ENCODE results near the gene NEURL1B. TPM values are rescaled to one million over a fixed set of nuclear protein-coding genes. Genes with fewer than 3 reads are reported as not detected.

The NEURL1B gene, protein sequence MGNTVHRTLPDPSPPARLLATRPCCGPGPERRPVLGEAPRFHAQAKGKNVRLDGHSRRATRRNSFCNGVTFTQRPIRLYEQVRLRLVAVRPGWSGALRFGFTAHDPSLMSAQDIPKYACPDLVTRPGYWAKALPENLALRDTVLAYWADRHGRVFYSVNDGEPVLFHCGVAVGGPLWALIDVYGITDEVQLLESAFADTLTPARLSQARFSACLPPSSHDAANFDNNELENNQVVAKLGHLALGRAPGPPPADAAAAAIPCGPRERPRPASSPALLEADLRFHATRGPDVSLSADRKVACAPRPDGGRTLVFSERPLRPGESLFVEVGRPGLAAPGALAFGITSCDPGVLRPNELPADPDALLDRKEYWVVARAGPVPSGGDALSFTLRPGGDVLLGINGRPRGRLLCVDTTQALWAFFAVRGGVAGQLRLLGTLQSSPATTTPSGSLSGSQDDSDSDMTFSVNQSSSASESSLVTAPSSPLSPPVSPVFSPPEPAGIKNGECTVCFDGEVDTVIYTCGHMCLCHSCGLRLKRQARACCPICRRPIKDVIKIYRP
- polyA plus RNA-seq, result not detected

DNA sequence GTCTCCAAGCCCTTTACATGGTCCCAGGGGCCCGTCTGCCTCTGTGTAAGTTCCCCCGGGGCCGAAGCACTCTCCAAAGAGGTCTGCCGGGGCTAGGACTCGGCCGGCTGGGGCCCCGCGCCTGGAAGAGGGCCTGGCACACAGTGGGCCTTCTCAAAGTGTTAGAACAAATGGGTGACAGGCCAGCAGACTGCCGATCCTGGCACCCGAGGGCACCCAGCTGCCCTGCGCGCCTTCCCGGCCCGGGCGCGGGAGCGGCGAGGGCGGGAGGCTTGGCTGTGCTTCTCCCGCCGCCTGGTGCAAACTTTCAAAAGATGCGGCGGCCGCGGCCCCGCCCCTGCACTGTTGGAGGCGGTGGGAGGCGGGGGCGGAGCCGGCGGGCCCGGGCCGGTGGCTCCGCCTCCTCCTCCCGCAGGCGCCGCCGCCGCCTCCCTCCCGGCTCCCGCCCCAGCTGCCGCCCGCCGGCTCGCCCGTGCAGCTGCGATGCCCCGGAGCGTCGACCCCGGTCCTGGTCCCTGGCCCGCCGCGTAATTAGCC lies at the start of gene NEURL1B:
TSS of gene NEURL1B (plus strand) at position 442 of the 537 bp plus-strand sequence. CDS start 144 bp downstream, outside the sequence.
- Mint-ChIP-seq H3K27me3 (peaks cover 37% of the 10 kb centered on the region), H3K4me3 (peak within 1 kb of the TSS; percentile 39 to 86 (median 46)), H3K4me1 (peaks cover 0 to 5% (median 4%) of the 10 kb centered on the region in 3 donors), H3K9me3 (peaks cover 0 to 1% (median 0%) of the 10 kb centered on the region in 3 donors), H3K27ac (no peak within 1 kb of the TSS), H3K36me3 (peaks cover 5% of the 10 kb centered on the region)

DNA sequence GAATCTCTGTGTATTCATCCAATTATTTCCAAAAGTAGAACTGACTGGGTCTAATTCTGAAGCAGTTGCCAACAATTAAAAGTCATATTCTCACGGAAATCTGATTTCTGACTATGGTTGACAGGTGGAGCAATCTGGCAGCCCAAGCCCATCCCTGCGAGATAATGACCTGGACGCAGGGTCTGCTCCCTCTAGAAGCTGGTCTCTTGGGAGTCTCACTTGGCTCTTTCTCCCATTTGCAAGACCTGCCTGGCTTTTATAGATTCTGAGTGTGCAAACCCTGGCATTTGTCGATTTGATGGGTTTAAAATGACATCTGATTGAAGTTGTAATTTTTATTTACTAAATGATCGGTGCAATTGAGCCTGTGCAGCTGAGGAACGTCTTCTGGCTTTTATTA lies 49.4 kb upstream of the NEURL1B start:
- Mint-ChIP-seq H3K27me3 (peaks cover 3% of the 10 kb centered on the region), H3K36me3 (no peaks in the 10 kb centered on the region), H3K9me3 (peaks cover 0 to under 1% (median 0%) of the 10 kb centered on the region in 3 donors), H3K4me1 (peaks cover 0 to 2% (median under 1%) of the 10 kb centered on the region in 3 donors), H3K27ac (no peak overlapping the region), H3K4me3 (peak overlapping the region in 1 of 4 donors; percentile 0)

DNA sequence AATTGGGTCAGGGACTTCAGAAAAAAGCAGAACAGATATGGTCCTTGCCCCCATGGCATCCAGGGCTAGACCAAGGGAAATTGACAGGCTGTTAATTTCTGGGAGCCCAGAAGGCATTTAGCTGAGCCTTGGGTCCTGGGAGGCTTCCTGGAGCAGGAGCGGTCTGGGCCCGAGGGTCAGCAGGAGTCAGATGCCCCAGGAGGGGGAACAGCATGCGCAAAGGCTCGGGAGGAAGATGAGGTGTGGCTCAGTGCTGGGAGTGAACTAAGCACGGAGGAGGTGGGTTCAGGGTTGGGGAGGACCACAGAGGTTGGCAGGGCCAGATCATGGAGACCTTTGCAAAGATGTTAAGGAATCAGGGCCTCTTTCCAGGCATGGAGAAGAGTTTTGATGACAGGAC lies 48.2 kb upstream of the NEURL1B start:
- Mint-ChIP-seq H3K4me1 (peaks cover 0 to 2% (median 2%) of the 10 kb centered on the region in 3 donors), H3K4me3 (no peak overlapping the region), H3K36me3 (no peaks in the 10 kb centered on the region), H3K27me3 (peaks cover 3% of the 10 kb centered on the region), H3K9me3 (peaks cover 0 to 3% (median 0%) of the 10 kb centered on the region in 3 donors), H3K27ac (no peak overlapping the region)

GRCh38 chr5:172593306-172593705 lies 47.8 kb upstream of the NEURL1B start:
- H3K9me3 Mint-ChIP-seq, result peaks cover 0 to 3% (median 0%) of the 10 kb centered on the region in 3 donors
- H3K4me1 Mint-ChIP-seq, result peaks cover 0 to 2% (median 2%) of the 10 kb centered on the region in 3 donors

DNA sequence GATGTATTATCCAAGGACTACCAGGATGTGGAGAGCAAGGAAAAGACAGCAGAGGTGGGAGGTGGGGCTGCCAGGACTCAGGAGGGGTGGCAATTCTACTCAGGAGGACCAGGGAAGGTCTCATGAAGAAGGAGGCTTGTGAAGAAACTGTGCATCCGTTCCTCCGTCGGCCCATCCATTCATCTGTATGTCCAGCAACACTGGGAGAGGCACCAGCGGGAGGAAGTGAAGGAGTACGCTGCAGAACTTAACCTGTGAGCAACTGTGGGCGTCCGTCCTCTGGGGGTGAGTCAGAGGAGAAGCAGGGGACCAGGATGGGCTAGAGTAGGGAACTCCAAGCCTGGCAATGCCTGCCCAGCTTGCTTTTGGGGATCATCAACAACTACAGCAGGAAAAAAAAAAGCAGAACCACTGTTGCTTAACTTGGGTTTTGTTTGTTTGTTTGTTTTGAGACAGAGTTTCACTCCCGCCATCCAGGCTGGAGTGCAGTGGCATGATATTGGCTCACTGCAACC lies 47.3 kb upstream of the NEURL1B start:
- peaks cover 3% of the 10 kb centered on the region for H3K27me3 Mint-ChIP-seq
- H3K27ac Mint-ChIP-seq, result no peak overlapping the region
- H3K4me3 Mint-ChIP-seq, result no peak overlapping the region
- peaks cover 0 to 2% (median 2%) of the 10 kb centered on the region in 3 donors for H3K4me1 Mint-ChIP-seq
- peaks cover 0 to 3% (median 0%) of the 10 kb centered on the region in 3 donors for H3K9me3 Mint-ChIP-seq
- no peaks in the 10 kb centered on the region for H3K36me3 Mint-ChIP-seq

More at GRCh38 chr5:172593306-172593705, 47.8 kb upstream of the NEURL1B start:
- Mint-ChIP-seq H3K27me3 (peaks cover 3% of the 10 kb centered on the region), H3K36me3 (no peaks in the 10 kb centered on the region), H3K4me3 (no peak overlapping the region), H3K27ac (no peak overlapping the region)

- Mint-ChIP-seq H3K9me3 (peaks cover 0 to 3% (median 0%) of the 10 kb centered on the region in 3 donors), H3K4me1 (peaks cover 0 to 2% (median 2%) of the 10 kb centered on the region in 3 donors), H3K4me3 (no peak overlapping the region)
Measured at GRCh38 chr5:172594431-172594830, 46.6 kb upstream of the NEURL1B start.

DNA sequence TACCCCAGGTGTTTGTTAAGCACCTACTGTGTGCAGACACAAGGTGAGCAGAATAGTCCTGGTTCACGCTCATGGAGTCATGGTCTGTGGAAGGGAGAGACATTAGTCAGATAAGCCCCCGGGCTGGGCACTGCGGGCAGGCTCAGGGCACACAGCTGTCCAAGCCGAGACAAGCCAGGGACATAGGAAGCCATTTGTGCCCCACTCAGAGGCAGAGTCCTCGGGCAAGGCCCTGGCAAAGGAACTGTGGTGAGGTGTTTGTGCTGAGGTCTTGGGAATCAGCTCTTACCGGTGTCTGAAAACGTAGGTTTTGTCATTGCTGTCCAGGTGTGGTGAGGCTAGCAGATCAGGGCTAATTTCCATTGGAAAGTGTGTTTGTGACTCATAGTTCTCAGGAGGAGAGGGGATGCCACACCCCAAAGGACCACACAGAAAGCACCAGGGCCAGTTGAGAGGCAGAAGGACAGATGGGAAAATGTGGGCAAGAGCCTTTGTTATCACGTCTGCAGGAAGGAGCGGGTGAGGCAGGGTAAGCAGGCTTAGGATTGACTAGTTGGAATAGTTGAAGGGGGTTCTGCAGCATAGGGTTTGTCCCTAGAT lies 46.1 kb upstream of the NEURL1B start:
- Mint-ChIP-seq H3K4me3 (no peak overlapping the region), H3K27me3 (peaks cover 3% of the 10 kb centered on the region), H3K4me1 (peaks cover 0 to 2% (median 2%) of the 10 kb centered on the region in 3 donors), H3K27ac (no peak overlapping the region), H3K9me3 (peaks cover 0 to 3% (median 2%) of the 10 kb centered on the region in 3 donors), H3K36me3 (no peaks in the 10 kb centered on the region)

More at GRCh38 chr5:172594431-172594830, 46.6 kb upstream of the NEURL1B start:
- Mint-ChIP-seq H3K27ac (no peak overlapping the region), H3K27me3 (peaks cover 3% of the 10 kb centered on the region), H3K36me3 (no peaks in the 10 kb centered on the region)

GRCh38 chr5:172595596-172596455 lies 45.2 kb upstream of the NEURL1B start:
- Mint-ChIP-seq H3K36me3 (no peaks in the 10 kb centered on the region), H3K4me1 (peaks cover 0 to 2% (median 2%) of the 10 kb centered on the region in 3 donors), H3K9me3 (peaks cover 0 to 4% (median 3%) of the 10 kb centered on the region in 3 donors), H3K27me3 (peaks cover 3% of the 10 kb centered on the region), H3K4me3 (no peak overlapping the region), H3K27ac (no peak overlapping the region)

DNA sequence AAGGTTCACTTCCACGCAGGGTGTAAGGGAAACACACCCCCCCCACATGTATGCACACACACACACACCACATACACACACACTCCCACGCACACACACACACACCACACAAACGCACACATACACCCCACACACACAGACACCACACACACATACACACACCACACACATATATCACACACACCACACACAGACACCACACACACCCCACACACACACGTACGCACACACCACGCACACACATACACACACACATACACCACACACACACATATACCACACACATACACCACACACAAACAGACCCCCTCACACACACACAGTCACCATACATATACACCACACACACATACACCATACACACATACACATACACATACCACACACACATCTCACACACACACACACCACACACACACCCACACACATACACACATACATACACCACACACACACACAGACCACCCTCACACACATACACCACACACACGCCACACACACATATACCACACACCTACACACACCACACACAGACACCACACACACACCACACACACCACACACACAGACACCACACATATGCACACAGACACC lies 44.3 kb upstream of the NEURL1B start:
- Mint-ChIP-seq H3K4me1 (peaks cover 0 to 2% (median 2%) of the 10 kb centered on the region in 3 donors), H3K9me3 (peaks cover 0 to 4% (median 3%) of the 10 kb centered on the region in 3 donors), H3K27me3 (peaks cover 3% of the 10 kb centered on the region), H3K27ac (no peak overlapping the region), H3K36me3 (no peaks in the 10 kb centered on the region), H3K4me3 (no peak overlapping the region)

GRCh38 chr5:172597755-172598155 lies 43.3 kb upstream of the NEURL1B start:
- no peak overlapping the region for H3K27ac Mint-ChIP-seq
- H3K9me3 Mint-ChIP-seq, result peaks cover 0 to 4% (median 3%) of the 10 kb centered on the region in 3 donors
- no peak overlapping the region for H3K4me3 Mint-ChIP-seq
- H3K36me3 Mint-ChIP-seq, result no peaks in the 10 kb centered on the region
- H3K4me1 Mint-ChIP-seq, result peaks cover 0 to 2% (median 2%) of the 10 kb centered on the region in 3 donors
- H3K27me3 Mint-ChIP-seq, result peaks cover 8% of the 10 kb centered on the region

DNA sequence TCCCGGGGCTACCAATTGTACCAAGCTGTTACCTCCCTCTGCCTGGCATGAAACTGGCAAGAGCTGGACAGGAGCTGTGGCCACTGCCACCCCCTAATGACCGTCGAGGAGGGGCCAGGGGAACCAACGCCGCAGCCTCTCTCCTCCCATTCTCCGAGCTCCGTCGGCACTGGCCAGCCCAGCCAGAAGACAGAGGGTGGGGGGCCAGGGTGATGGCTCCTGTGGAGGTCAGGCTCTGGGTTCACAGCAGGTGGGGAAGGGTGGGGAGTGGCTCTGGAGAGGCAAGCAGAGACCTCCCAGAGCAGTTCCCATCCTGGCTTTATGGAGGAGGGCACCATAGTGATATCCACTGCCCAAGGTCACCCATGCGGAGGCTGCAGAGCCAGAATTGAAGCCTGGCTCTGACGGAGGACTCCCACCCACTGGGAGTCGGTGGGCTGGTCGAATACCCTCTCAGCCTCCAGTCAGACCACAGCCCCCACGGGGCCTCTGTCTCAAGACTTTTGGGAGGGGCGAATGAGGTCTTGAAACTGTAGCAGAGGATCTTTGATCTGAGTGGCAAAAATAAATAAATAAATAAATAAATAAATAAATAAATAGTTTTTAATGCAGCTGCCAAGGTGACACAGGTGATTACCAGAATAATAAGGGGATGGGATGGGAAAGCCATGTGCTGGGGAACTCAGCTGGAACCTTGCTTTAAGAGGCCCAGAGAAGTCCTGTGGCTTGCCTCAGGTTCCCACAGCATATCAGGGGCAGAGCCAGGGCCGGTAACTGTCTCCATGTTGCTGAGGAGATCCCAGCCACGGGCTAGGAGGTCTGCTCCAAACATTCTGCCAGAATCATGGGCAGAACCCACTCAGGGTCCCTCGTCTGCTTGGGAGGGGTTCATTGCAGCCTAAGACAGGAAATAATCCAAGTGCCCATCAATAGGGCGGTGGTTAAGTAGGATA lies 42.5 kb upstream of the NEURL1B start:
- no peak overlapping the region for H3K27ac Mint-ChIP-seq

DNA sequence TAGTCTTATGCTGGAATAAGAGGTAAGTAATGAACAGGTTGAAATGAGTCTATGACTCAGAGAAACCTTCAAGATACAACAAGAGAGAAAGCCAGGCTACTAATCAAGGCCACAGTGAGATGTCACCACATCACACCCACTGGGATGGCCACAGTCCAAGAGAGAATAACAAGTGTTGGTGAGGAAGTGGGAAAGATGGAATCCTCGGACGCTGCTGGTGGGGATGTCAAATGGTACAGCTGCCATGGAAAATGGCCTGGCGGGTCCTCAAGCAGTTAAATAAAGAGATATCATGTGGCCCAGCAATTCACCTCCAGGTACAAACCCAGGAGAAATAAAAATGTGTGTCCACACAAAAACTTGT lies 41.9 kb upstream of the NEURL1B start:
- peaks cover 0 to 2% (median 2%) of the 10 kb centered on the region in 3 donors for H3K4me1 Mint-ChIP-seq
- H3K9me3 Mint-ChIP-seq, result peaks cover 0 to 4% (median 3%) of the 10 kb centered on the region in 3 donors
- H3K36me3 Mint-ChIP-seq, result no peaks in the 10 kb centered on the region
- no peak overlapping the region for H3K4me3 Mint-ChIP-seq
- peaks cover 8% of the 10 kb centered on the region for H3K27me3 Mint-ChIP-seq
- no peak overlapping the region for H3K27ac Mint-ChIP-seq

More for the DNA sequence above, 42.5 kb upstream of the NEURL1B start:
- H3K36me3 Mint-ChIP-seq, result no peaks in the 10 kb centered on the region
- peaks cover 0 to 2% (median 2%) of the 10 kb centered on the region in 3 donors for H3K4me1 Mint-ChIP-seq
- no peak overlapping the region for H3K4me3 Mint-ChIP-seq
- H3K9me3 Mint-ChIP-seq, result peaks cover 0 to 4% (median 3%) of the 10 kb centered on the region in 3 donors
- H3K27me3 Mint-ChIP-seq, result peaks cover 8% of the 10 kb centered on the region

GRCh38 chr5:172600571-172600970 lies 40.5 kb upstream of the NEURL1B start:
- Mint-ChIP-seq H3K4me3 (no peak overlapping the region), H3K27ac (no peak overlapping the region), H3K4me1 (peaks cover 0 to 2% (median 0%) of the 10 kb centered on the region in 3 donors), H3K27me3 (peaks cover 8% of the 10 kb centered on the region), H3K9me3 (peaks cover 0 to 4% (median 3%) of the 10 kb centered on the region in 3 donors), H3K36me3 (no peaks in the 10 kb centered on the region)
